GM12891 (cell line): ENCODE measurements around the gene AFDN.

Experiments used
- PAX5 ChIP-seq: IDR thresholded peaks from 2 replicates; pipeline ENCODE4 v1.6.1; 2011; ENCODE audit warnings: low read length, moderate library complexity, mild to moderate bottlenecking; ENCODE audit not compliant: insufficient read depth, severe bottlenecking
- POLR2A ChIP-seq: IDR thresholded peaks from 2 replicates; pipeline ENCODE4 v1.6.1; 2011; ENCODE audit warnings: low read depth, low read length, control low read depth
- POLR2AphosphoS5 ChIP-seq: IDR thresholded peaks from 2 replicates; pipeline ENCODE4 v1.6.1; 2011; ENCODE audit warnings: low read depth, low read length, control low read depth
- SPI1 ChIP-seq: IDR thresholded peaks from 2 replicates; pipeline ENCODE4 v1.6.1; 2011; ENCODE audit warnings: low read depth, low read length, control low read depth
- TAF1 ChIP-seq: IDR thresholded peaks from 2 replicates; pipeline ENCODE4 v1.6.1; 2011; ENCODE audit warnings: low read depth, low read length, control low read depth

DNA sequence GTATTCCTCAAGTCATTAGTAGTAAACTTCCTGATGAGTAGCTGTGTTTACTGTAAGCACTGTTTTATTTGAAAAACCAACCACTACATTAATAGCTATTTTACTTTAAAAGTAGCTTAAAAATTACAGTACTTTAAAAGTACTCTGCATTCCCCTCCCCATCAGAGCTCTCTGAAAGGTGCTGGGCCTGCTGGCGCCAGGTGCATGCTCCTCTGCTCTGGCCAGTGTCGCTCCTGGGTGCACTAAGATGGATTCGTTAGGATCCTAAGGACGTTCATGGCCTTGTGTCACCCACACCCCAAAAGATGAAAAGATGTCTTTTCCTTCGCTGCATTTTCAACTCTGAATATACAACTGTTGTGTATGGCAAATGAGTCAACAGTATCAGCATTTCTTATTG lies 126.8 kb downstream of the AFDN start:
- TF ChIP-seq POLR2A (no peak), POLR2AphosphoS5 (no peak), SPI1 (no peak), TAF1 (no peak), PAX5 (no peak)
